HepG2 (cell line): Measurements from ENCODE around the gene KCNA3. TPM values are rescaled to one million over a fixed set of nuclear protein-coding genes. Genes with fewer than 3 reads are reported as not detected.

ENCODE experiments used
- ATAC-seq: fragments of 200-7000 bp; cut with Tn5 transposase; 3 replicates; pipeline ENCODE4 v1.9.1; 2020; ENCODE audit warnings: mild to moderate bottlenecking, moderate library complexity
- BruUV-seq: library from RNA; stranded (reverse); fragments of 400-500 nt; replicated peaks from 2 replicates; lab custom pipeline; 2021; lab: Mats Ljungman, UMichigan
- CTCF ChIA-PET: fragments of 300-600 bp; formaldehyde crosslinking; extraction: SDS; loops from one replicate; lab custom pipeline; 2021; ENCODE audit warnings: low total read pairs, inconsistent platforms, low intra/inter-chr PET ratio; lab: Yijun Ruan, JAX
- POLR2A ChIA-PET: fragments of 350-600 bp; sonication (Branson Sonifier 250); formaldehyde crosslinking; loops from one replicate; lab custom pipeline; 2020; ENCODE audit warnings: antibody characterized with exemption, inconsistent platforms; lab: Yijun Ruan, JAX
- DNase-seq: peaks from one replicate; pipeline ENCODE4 v3.0.0-alpha.2; 2015; ENCODE audit warnings: low spot score
- FAIRE-seq: peaks from 3 replicates; lab custom pipeline; 2011; peaks lifted over from hg19 to GRCh38; lab: Jason Lieb, UNC
- H2AFZ ChIP-seq: one replicate; pipeline ENCODE4 v1.6.1; 2011; ENCODE audit warnings: low read length, inconsistent platforms
- H3K27ac ChIP-seq: fragments of 300-600 bp; 3 replicates; pipeline ENCODE4 v1.8.0; 2011; ENCODE audit warnings: mixed run types, mild to moderate bottlenecking, mixed read lengths, low read length, inconsistent platforms; ENCODE audit not compliant: insufficient read depth; ENCODE audit errors: extremely low read length
- H3K27me3 ChIP-seq, 2 experiments: fragments of 200-600 bp in 1 of 2; 2 replicates in 1 of 2; 3 replicates in 1 of 2; pipeline versions ENCODE4 v1.6.0 to v1.8.0; 2011; ENCODE audit warnings: low read length in 2 of 2, mild to moderate bottlenecking in 2 of 2, moderate library complexity in 2 of 2, inconsistent platforms in 1 of 2; ENCODE audit not compliant: insufficient read depth in 2 of 2, control insufficient read depth in 1 of 2
- H3K36me3 ChIP-seq, 2 experiments: fragments of 200-600 bp in 1 of 2; replicated peaks in 1 of 2; 2 replicates in 1 of 2; 3 replicates in 1 of 2; pipeline versions ENCODE4 v1.5.1 to v1.8.0; 2011; ENCODE audit warnings: low read length in 2 of 2, inconsistent platforms in 1 of 2; ENCODE audit not compliant: insufficient read depth in 2 of 2, control insufficient read depth in 1 of 2
- H3K4me1 ChIP-seq: 2 replicates; pipeline ENCODE4 v1.5.1; 2012; ENCODE audit warnings: low read length, inconsistent platforms; ENCODE audit not compliant: insufficient read depth
- H3K4me2 ChIP-seq: 2 replicates; pipeline ENCODE4 v1.6.0; 2011; ENCODE audit warnings: low read depth, low read length, inconsistent platforms
- H3K4me3 ChIP-seq, 3 experiments: fragments of 200-600 bp in 1 of 3; sonication (generic), shearing (Covaris generic) in 1 of 3; replicated peaks in 1 of 3; 2 replicates each; pipeline ENCODE4 v1.5.1; 2011 to 2016; ENCODE audit warnings: low read length in 3 of 3, inconsistent platforms in 2 of 3, low read depth in 2 of 3, mild to moderate bottlenecking in 2 of 3, control low read depth in 1 of 3, mixed read lengths in 1 of 3; ENCODE audit not compliant: insufficient read depth in 1 of 3
- H3K79me2 ChIP-seq: one replicate; pipeline ENCODE4 v1.6.1; 2011; ENCODE audit warnings: low read length, inconsistent platforms; ENCODE audit not compliant: insufficient read depth
- H3K9ac ChIP-seq: 2 replicates; pipeline ENCODE4 v1.6.0; 2011; ENCODE audit warnings: mild to moderate bottlenecking, low read depth, low read length, inconsistent platforms; ENCODE audit not compliant: insufficient read depth
- H3K9me3 ChIP-seq: 2 replicates; pipeline ENCODE4 v1.5.1; 2012; ENCODE audit warnings: mild to moderate bottlenecking, low read length
- H4K20me1 ChIP-seq: 2 replicates; pipeline ENCODE4 v1.6.0; 2011; ENCODE audit warnings: inconsistent platforms, mild to moderate bottlenecking, low read length, moderate library complexity; ENCODE audit not compliant: insufficient read depth
- BORCS8-MEF2B ChIP-seq: sonication (generic); formaldehyde crosslinking; IDR thresholded peaks from 2 replicates; pipeline ENCODE4 v1.8.0; 2022; ENCODE audit warnings: mild to moderate bottlenecking, missing genetic modification reagents
- HMG20A ChIP-seq: IDR thresholded peaks from 2 replicates; pipeline ENCODE4 v1.6.1; 2016; ENCODE audit warnings: borderline replicate concordance
- MIER2 ChIP-seq: IDR thresholded peaks from 2 replicates; pipeline ENCODE4 v1.6.1; 2016; ENCODE audit warnings: missing biosample characterization, missing genetic modification reagents
- MXD4 ChIP-seq: IDR thresholded peaks from 2 replicates; pipeline ENCODE4 v1.6.1; 2016; ENCODE audit warnings: mild to moderate bottlenecking, missing biosample characterization, missing genetic modification reagents
- NFRKB ChIP-seq: fragments of 450-650 bp; IDR thresholded peaks from 2 replicates; pipeline ENCODE4 v1.6.1; 2017
- NR2C2 ChIP-seq: sonication (generic); formaldehyde crosslinking; IDR thresholded peaks from 2 replicates; pipeline ENCODE4 v1.4.0; 2020; ENCODE audit warnings: missing genetic modification reagents, mild to moderate bottlenecking, moderate library complexity, borderline replicate concordance
- ZBTB7B ChIP-seq: sonication (generic); formaldehyde crosslinking; IDR thresholded peaks from 2 replicates; pipeline ENCODE4 v1.4.0; 2020; ENCODE audit warnings: missing genetic modification reagents
- ZNF12 ChIP-seq: sonication (generic); formaldehyde crosslinking; IDR thresholded peaks from 2 replicates; pipeline ENCODE4 v1.5.0; 2020; ENCODE audit warnings: missing genetic modification reagents
- ZNF143 ChIP-seq: sonication (generic); formaldehyde crosslinking; IDR thresholded peaks from 2 replicates; pipeline ENCODE4 v1.4.0; 2020; ENCODE audit warnings: missing genetic modification reagents
- ZNF224 ChIP-seq: sonication (generic); formaldehyde crosslinking; IDR thresholded peaks from 2 replicates; pipeline ENCODE4 v1.5.0; 2020; ENCODE audit warnings: mild to moderate bottlenecking, missing genetic modification reagents
- ZNF607 ChIP-seq: sonication (generic); formaldehyde crosslinking; IDR thresholded peaks from 2 replicates; pipeline ENCODE4 v1.5.1; 2020; ENCODE audit warnings: missing genetic modification reagents, mild to moderate bottlenecking, borderline replicate concordance
- ZNF747 ChIP-seq: sonication (generic); formaldehyde crosslinking; IDR thresholded peaks from 2 replicates; pipeline ENCODE4 v1.8.1; 2023; ENCODE audit warnings: missing genetic modification reagents, mild to moderate bottlenecking, borderline replicate concordance
- ZNF780A ChIP-seq: sonication (generic); formaldehyde crosslinking; IDR thresholded peaks from 2 replicates; pipeline ENCODE4 v1.8.0; 2022; ENCODE audit warnings: mild to moderate bottlenecking, missing genetic modification reagents, moderate library complexity
- ZNF883 ChIP-seq: sonication (generic); formaldehyde crosslinking; IDR thresholded peaks from 2 replicates; pipeline ENCODE4 v1.5.1; 2020; ENCODE audit warnings: mild to moderate bottlenecking, missing genetic modification reagents; ENCODE audit errors: not compliant biosample characterization
- WGBS: methylation state at CpG from one replicate; pipeline ENCODE4 v1.1.6; 2017; ENCODE audit warnings: low lambda C conversion rate; 5-methylcytosine and 5-hydroxymethylcytosine counted together
- in situ Hi-C: cut with HindIII; loops from 2 replicates; pipeline ENCODE4 v1.10.0; 2017; ENCODE audit warnings: low pct_unique_long_range_greater_than_20kb; ENCODE audit not compliant: extremely low pct_ligation_motif_present
- intact Hi-C: fragments of 100-400 bp; cut with micrococcal nuclease; formaldehyde crosslinking; loops from one replicate; pipeline ENCODE4 v1.10.0; 2022; ENCODE audit not compliant: unreplicated experiment
- polyA plus RNA-seq, 8 experiments: library from polyadenylated mRNA; depleted of rRNA in 3 of 8; stranded (reverse) in 7 of 8; unstranded in 1 of 8; fragments of >200 nt; fragmentation: Illumina TruSeq in 4 of 8; extraction: Trizol in 4 of 8; gene quantifications; 2 replicates each; pipeline versions ENCODE4 v1.2.1 to v1.2.3, GENCODE V29; 2011 to 2016; ENCODE audit warnings: low read depth in 4 of 8, missing spikeins in 1 of 8, mixed read lengths in 1 of 8; ENCODE audit not compliant: insufficient read depth in 1 of 8
- total RNA-seq, 5 experiments: library from RNA; depleted of rRNA; stranded (reverse); fragments of >200 nt; fragmentation: Illumina TruSeq; extraction: Trizol; gene quantifications; 2 replicates each; pipeline ENCODE4 v1.2.3, GENCODE V29; 2016; ENCODE audit warnings: low read depth in 1 of 5
- TF ChIP-seq, protein P1 (sequence below): sonication (generic); formaldehyde crosslinking; IDR thresholded peaks from 2 replicates; pipeline ENCODE4 v1.5.0; 2020; ENCODE audit warnings: mild to moderate bottlenecking, missing genetic modification reagents, borderline replicate concordance
- TF ChIP-seq, protein P2 (sequence below): sonication (generic); formaldehyde crosslinking; IDR thresholded peaks from 2 replicates; pipeline ENCODE4 v1.9.0; 2022; ENCODE audit warnings: missing genetic modification reagents, mild to moderate bottlenecking, borderline replicate concordance
- TF ChIP-seq, protein P3 (sequence below): sonication (generic); formaldehyde crosslinking; IDR thresholded peaks from 2 replicates; pipeline ENCODE4 v1.5.1; 2020; ENCODE audit warnings: missing genetic modification reagents, mild to moderate bottlenecking, borderline replicate concordance
- TF ChIP-seq, protein P4 (sequence below): IDR thresholded peaks from 2 replicates; pipeline ENCODE4 v1.6.1; 2018; ENCODE audit warnings: missing genetic modification reagents

KCNA3 gene
- total and polyA plus RNA-seq, 2 of the 13 experiments (the other 11 are each of a cell fraction or from before 2014, with no cell fraction given) = not detected

DNA sequence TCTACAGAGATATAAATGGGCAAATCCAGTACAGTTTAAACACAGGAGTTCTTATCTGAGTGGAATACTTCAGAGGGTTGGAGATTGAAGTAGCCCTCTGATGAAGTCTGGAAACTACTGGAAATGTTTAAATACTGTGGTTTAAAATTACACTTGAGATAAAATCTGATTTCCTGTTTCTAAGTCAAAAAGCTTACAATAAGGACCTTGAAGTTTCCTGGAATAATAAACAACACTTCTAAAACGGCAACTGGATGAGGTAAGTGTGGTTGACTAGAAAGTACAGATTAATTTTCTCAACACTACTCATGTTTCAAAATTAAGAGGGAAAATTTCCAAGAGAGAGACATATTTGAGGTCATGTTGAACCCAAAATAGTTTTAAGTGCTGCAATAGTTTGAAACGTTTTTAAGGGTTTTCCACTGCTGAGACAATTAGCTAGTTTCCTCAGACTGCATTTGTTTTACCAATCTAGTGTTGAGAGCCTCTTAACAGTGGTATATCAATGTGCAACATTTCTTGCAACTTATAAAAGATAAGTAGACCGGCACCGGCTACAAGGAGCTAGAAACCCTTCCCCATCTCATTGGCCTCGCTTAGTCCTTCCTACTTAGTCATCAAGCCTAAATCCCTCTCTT lies 27.4 kb downstream of the KCNA3 start:
- no peaks in the 10 kb centered on the region for H3K9me3 ChIP-seq
- no peak overlapping the region for H3K9ac ChIP-seq
- in situ Hi-C loops = no loop called here
- no peaks in the 10 kb centered on the region for H3K27me3 ChIP-seq
- no peak overlapping the region for H3K27ac ChIP-seq
- intact Hi-C loops = no loop called here
- ChIA-PET POLR2A (no interaction called here), CTCF (no interaction called here)
- no peak overlapping the region for H2AFZ ChIP-seq
- 4% methylated on average over 5 of the region's 5 CpGs for WGBS
- no peak for ATAC-seq
- H3K79me2 ChIP-seq = no peaks in the 10 kb centered on the region
- H3K4me3 ChIP-seq = no peak overlapping the region
- no TSS peak for BruUV-seq
- TF ChIP-seq NFRKB = no peak
- TF ChIP-seq, protein P1, sequence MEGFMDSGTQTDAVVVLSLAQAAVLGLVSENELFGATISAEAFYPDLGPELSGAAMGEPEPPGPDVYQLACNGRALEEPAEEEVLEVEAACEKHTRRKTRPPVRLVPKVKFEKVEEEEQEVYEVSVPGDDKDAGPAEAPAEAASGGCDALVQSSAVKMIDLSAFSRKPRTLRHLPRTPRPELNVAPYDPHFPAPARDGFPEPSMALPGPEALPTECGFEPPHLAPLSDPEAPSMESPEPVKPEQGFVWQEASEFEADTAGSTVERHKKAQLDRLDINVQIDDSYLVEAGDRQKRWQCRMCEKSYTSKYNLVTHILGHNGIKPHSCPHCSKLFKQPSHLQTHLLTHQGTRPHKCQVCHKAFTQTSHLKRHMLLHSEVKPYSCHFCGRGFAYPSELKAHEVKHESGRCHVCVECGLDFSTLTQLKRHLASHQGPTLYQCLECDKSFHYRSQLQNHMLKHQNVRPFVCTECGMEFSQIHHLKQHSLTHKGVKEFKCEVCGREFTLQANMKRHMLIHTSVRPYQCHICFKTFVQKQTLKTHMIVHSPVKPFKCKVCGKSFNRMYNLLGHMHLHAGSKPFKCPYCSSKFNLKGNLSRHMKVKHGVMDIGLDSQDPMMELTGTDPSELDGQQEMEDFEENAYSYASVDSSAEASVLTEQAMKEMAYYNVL (CRISPR knock-in tag) = no peak
- TF ChIP-seq ZNF747 (CRISPR knock-in tag) = no peak
- TF ChIP-seq, protein P2, sequence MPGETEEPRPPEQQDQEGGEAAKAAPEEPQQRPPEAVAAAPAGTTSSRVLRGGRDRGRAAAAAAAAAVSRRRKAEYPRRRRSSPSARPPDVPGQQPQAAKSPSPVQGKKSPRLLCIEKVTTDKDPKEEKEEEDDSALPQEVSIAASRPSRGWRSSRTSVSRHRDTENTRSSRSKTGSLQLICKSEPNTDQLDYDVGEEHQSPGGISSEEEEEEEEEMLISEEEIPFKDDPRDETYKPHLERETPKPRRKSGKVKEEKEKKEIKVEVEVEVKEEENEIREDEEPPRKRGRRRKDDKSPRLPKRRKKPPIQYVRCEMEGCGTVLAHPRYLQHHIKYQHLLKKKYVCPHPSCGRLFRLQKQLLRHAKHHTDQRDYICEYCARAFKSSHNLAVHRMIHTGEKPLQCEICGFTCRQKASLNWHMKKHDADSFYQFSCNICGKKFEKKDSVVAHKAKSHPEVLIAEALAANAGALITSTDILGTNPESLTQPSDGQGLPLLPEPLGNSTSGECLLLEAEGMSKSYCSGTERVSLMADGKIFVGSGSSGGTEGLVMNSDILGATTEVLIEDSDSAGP (CRISPR knock-in tag) = no peak
- TF ChIP-seq ZNF780A (CRISPR knock-in tag) = no peak
- TF ChIP-seq ZNF224 (CRISPR knock-in tag) = no peak
- TF ChIP-seq, protein P3, sequence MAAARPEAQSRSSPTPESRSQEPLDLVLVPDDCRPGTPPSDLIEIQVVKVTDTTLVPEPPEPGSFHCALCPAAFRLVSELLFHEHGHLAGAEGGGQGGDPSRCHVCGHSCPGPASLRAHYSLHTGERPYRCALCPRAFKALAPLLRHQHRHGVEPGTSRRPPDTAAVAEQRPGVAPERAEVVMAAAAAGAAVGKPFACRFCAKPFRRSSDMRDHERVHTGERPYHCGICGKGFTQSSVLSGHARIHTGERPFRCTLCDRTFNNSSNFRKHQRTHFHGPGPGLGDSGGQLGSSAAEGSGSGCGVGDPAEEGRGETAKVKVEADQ (CRISPR knock-in tag) = no peak
- no peak for TF ChIP-seq ZNF883 (CRISPR knock-in tag)
- TF ChIP-seq, protein P4, sequence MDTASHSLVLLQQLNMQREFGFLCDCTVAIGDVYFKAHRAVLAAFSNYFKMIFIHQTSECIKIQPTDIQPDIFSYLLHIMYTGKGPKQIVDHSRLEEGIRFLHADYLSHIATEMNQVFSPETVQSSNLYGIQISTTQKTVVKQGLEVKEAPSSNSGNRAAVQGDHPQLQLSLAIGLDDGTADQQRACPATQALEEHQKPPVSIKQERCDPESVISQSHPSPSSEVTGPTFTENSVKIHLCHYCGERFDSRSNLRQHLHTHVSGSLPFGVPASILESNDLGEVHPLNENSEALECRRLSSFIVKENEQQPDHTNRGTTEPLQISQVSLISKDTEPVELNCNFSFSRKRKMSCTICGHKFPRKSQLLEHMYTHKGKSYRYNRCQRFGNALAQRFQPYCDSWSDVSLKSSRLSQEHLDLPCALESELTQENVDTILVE = no peak
- no peak for TF ChIP-seq HMG20A (CRISPR knock-in tag)
- no peak for TF ChIP-seq ZNF143
- no peak for TF ChIP-seq NR2C2 (CRISPR knock-in tag)
- TF ChIP-seq BORCS8-MEF2B (CRISPR knock-in tag) = no peak
- no peak for TF ChIP-seq MIER2 (CRISPR knock-in tag)
- TF ChIP-seq MXD4 (CRISPR knock-in tag) = no peak
- no peak for TF ChIP-seq ZNF607 (CRISPR knock-in tag)
- TF ChIP-seq ZBTB7B = no peak
- no peak for TF ChIP-seq ZNF12
- no peak for DNase-seq
- no peak for FAIRE-seq
- no peak overlapping the region for H3K4me2 ChIP-seq
- H4K20me1 ChIP-seq = no peaks in the 10 kb centered on the region
- H3K4me1 ChIP-seq = no peaks in the 10 kb centered on the region
- no peaks in the 10 kb centered on the region for H3K36me3 ChIP-seq
